ENCODE results near the gene SKI.

The SKI gene

GRCh38 chr1:2339206-2340085, 111.3 kb downstream of the SKI start:
- DNase-seq (ENCODE audit: low read depth, low spot score), result no peak

GRCh38 chr1:2340086-2340917, 112.2 kb downstream of the SKI start:
- DNase-seq (ENCODE audit: low read depth, low spot score), result no peak

GRCh38 chr1:2340918-2341254, 112.8 kb downstream of the SKI start:
- DNase-seq (ENCODE audit: low read depth, low spot score), result no peak

GRCh38 chr1:2341706-2342383, 113.7 kb downstream of the SKI start:
- DNase-seq (ENCODE audit: low read depth, low spot score), result no peak

GRCh38 chr1:2342384-2343022, 114.4 kb downstream of the SKI start:
- no peak for DNase-seq (ENCODE audit: low read depth, low spot score)

- no peak for DNase-seq (ENCODE audit: low read depth, low spot score)
Measured at GRCh38 chr1:2343023-2343935, 115.2 kb downstream of the SKI start.

GRCh38 chr1:2344121-2344681, 116.1 kb downstream of the SKI start:
- DNase-seq (ENCODE audit: low read depth, low spot score), result no peak

GRCh38 chr1:2344744-2345296, 116.7 kb downstream of the SKI start:
- DNase-seq (ENCODE audit: low read depth, low spot score), result no peak

- DNase-seq (ENCODE audit: low read depth, low spot score), result no peak
Measured at GRCh38 chr1:2345297-2346075, 117.4 kb downstream of the SKI start.

- DNase-seq (ENCODE audit: low read depth, low spot score), result no peak
Measured at GRCh38 chr1:2346691-2347408, 118.7 kb downstream of the SKI start.

GRCh38 chr1:2347409-2347785, 119.3 kb downstream of the SKI start:
- no peak for DNase-seq (ENCODE audit: low read depth, low spot score)

GRCh38 chr1:2347896-2348295, 119.8 kb downstream of the SKI start:
- DNase-seq (ENCODE audit: low read depth, low spot score), result no peak

- DNase-seq (ENCODE audit: low read depth, low spot score), result no peak
Measured at GRCh38 chr1:2348346-2349325, 120.5 kb downstream of the SKI start.

GRCh38 chr1:2349806-2350205, 121.7 kb downstream of the SKI start:
- no peak for DNase-seq (ENCODE audit: low read depth, low spot score)

GRCh38 chr1:2350501-2350900, 122.4 kb downstream of the SKI start:
- no peak for DNase-seq (ENCODE audit: low read depth, low spot score)

- no peak for DNase-seq (ENCODE audit: low read depth, low spot score)
Measured at GRCh38 chr1:2350911-2351655, 123.0 kb downstream of the SKI start.

GRCh38 chr1:2351723-2352122, 123.6 kb downstream of the SKI start:
- DNase-seq (ENCODE audit: low read depth, low spot score), result no peak

Data from ELF-1 (cell line).